IPS-NIHi7 (cell line): Measurements from ENCODE around the gene RCL1.

Experiments used
- DNase-seq: peaks from one replicate; pipeline ENCODE4 v3.0.0; 2012; ENCODE audit warnings: mixed read lengths; ENCODE audit errors: extremely low spot score

RCL1 gene

GRCh38 chr9:4811824-4812223, 19.1 kb downstream of the RCL1 start:
- no peak for DNase-seq

DNA sequence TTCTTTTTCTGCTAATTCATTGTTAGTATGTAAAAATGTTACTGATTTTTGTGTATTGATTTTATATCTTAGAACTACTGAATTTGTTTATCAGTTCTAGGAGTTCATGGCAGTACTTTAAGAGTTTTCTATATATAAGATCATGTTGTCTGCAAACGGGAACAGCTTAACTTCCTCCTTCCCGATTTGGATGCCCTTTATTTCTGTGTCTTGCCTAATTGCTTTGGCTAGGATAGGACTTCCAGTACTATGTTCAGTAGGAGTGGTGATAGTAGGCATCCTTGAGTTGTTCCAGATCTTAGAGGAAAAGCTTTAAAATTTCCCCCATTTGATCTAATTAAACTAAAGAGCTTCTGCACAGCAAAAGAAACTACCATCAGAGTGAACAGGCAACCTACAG, 20.1 kb downstream of the RCL1 start:
- DNase-seq: no peak

DNA sequence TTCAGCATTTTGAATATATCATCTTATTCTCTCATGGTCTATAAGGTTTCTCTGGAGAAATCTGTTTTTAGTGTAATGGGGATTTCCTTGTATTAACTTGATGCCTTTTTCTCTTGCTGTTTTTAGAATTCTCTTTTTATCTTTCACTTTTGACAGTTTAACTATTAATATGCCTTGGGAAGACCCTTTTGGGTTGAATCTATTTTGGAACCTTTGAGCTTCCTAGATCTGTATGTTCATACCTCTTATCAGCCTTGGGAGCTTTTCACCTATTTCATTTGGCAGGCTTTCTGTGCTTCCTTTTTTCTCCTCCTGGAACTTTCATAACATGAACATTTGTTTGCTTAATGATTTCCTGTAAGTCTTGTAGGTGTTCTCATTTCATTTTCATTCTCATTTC, 22.2 kb downstream of the RCL1 start:
- DNase-seq: no peak

DNA sequence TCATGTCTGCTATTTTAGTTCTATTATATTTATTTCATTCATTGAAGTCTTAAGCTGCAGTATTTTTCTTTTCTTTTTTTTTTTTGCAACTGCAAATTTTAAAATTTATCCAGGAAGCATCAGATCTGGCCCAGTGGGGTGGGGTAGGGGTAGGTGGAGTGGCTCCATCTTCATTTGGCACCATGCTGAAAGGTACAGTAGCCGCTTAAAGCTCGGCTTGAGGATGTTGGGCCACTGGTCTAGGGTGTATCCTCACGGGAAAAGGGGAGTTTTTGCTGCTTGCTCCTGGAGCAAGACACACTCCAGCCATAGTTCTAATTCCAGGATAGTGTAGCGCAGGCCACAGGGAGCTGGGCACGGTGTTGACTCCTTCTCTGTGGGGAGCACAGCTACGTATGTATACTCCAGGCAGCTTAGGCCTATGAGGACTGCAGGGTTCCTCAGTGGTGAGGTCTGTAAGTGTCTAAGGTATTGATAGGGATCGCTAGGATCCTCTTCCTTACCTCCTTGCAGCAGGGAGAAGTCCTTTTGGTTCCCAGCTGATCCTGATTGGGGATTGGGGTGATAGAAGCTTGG, 22.7 kb downstream of the RCL1 start:
- no peak for DNase-seq

DNA sequence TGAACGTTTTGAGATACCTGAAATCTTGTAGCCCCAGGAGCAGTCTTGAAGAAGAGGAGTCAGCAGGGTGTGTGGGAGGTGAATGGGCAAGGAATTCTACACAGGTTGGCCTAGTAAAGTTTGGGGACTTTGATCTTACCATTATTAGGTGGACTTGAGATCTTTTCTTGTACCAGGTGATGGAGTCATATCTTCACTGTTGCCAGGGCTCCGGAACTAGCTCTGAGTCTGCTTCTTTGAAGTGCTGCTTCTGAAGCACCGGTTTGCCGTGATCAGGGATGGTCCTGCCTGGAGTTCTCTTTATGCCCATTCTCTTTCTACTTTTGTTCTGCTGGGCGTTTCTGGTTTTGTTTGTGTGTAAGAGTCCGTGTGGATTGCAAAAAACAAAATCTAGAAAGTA, 27.4 kb downstream of the RCL1 start:
- DNase-seq: no peak

GRCh38 chr9:4821133-4821532, 28.4 kb downstream of the RCL1 start:
- DNase-seq: no peak

DNA sequence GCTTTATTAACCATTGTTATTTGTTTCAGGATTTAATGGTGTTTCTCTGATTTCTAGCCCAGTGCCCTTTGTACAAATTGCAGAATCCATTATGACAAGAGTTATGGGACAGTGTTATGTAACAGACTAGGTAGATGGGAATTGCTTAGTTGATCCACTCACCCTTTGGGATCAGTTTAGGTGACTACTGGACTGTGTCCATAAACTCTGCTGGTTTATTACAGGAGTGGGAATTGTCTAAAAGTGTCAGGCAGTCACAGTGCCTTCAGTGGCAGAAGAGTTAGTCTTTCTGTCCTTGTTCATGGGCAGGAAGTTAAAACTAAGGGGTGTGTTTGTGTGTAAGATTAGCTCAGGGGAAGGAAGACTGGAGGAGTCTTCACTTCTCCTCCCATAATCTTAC, 29.3 kb downstream of the RCL1 start:
- no peak for DNase-seq

DNA sequence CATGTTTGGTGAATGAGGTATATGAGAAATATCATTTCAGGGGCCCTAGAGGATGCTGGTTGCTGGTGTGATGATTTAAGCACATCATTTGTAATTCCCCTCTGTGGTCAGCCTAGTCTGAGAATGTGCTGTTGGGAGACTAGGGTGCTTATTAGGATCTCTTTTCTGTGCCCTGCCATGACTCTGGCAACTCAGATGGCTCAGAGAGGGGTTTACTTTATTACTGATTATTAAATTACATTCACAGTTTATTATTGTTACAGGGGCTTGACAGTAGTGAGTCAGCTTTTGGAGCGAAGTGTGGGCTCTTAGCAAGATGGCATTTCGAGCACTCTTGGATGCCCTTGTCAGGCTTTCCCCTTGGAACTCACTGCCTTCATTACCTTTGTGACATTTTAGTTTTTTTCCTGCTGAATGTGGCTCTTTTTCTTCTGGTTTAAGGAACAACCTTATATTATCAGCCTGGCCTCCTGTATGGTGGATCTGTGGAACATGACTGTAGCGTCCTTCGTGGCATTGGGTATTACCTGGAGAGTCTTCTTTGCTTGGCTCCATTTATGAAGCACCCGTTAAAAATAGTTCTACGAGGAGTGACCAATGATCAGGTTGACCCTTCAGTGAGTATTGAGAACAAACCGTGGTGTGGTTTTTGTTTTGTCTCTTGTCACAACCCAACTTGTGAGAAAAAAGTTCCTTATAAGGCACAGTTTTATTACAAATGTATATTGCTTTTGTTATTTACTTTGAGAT, 33.8 kb downstream of the RCL1 start:
- no peak for DNase-seq

DNA sequence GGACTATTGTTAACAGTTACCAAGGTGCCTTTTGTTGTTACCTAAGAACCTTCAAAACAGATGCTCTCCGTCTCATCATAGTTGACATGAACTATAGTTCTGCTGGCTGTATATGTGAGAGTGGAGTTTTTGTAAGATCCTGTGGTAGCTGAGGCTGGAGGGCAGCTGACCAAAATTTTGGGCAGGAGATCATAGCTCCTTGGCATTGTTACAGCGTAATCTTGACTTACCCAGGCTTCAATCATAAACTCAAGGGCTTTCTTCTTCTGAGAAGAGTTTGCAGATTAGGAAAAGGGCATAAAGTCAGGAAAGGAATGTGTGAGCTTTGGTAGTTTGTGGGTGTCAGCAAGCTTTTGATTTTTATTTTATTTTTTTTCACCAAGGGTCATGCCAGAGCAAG, 34.5 kb downstream of the RCL1 start:
- DNase-seq: no peak

DNA sequence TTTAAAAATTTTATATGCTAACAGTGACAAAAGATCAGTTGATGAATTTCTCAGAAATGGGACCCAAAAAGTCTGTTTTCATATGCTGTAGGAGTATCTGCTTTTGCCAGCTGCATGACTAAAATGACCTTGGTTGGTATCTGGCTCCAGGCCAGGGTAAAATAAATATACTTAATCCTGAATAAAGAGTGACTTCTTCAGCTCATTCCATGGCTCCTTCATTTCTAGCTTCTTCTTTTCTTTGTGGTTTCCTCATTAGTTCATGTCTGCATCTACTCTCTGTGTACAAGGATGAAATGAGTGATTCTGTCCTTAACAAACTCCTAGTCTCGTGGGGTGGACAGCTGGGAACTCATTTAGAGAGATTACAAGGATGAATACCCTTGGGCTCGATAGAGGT, 36.0 kb downstream of the RCL1 start:
- DNase-seq: no peak

DNA sequence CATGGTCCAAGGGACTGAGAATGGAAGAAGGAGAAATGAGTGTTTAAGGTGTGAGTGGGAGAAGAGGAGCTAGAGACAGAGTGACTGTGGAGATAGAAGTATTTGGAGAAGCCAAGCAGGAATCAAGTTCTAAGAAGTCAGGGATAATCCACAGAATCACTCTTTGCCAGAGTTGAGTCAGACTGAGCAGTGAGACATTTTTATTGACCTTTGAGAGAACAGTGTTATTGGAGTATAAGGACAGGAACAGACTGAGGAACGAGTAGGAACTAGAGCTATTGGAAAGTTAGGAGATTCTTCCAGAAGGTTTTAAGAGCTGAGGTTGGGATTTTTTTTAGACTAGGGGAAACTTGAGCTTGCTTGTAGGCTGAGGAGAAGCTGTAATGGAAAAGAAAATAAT, 37.2 kb downstream of the RCL1 start:
- no peak for DNase-seq

DNA sequence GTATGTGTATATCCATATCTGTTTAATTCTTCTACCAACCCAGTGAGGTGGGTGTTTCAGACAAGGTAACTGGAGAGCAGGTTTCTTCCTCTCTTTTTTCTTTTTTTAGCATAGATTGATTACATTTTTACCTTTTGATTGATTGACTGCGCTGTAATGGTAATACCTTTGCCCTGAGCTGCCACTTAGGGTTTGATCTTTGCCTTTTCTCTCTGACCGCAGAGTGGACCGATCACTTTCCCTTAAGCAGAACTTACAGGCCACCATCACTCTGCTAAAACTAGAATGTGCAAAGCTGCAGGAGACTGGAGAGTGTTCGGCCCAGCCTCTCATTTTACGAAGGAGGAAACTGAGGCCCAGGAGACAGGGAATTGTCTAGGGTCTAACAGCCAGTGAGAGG, 38.0 kb downstream of the RCL1 start:
- DNase-seq: no peak

DNA sequence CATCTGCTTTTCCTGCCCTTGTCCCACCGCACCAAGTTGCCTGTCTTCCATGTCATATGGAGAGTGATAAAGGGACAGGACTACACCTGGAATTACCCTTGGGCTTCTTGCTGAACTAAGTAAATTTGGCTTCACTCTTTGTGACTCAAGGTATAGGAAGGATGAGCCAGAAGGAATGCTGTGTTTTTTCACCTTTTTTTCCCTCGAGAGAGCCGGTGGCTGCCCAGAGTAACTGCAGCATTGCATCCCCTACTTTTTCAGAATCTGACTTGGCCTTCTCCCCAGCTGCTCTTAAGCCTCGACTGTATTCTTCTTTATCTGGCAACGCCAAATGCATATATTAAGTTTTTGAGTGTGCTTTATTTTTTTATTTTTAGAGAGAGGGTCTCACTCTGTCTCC, 38.4 kb downstream of the RCL1 start:
- DNase-seq: no peak

DNA sequence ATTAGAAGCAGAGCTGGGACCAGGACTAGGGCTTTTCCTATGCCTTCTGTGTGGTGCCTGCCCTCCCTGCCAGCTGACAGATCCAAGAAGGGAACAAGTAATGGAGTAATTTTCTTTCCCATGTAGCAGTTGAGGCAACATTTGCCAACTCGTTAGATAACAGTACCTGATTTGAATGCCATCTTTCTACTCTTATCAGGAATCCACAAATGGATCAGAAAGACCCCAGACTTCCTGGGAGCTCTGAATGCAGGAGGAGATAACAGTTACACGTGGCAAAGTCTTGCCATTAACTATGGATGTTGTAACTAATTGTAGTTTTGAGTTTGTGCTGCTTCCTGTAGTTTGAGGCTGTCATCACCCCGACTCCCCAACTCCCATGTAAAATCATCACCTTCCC, 39.2 kb downstream of the RCL1 start:
- DNase-seq: no peak

GRCh38 chr9:4832786-4833579, 40.2 kb downstream of the RCL1 start:
- DNase-seq: no peak

- DNase-seq: no peak
Measured at GRCh38 chr9:4833781-4834560, 41.2 kb downstream of the RCL1 start.

GRCh38 chr9:4836676-4837075, 43.9 kb downstream of the RCL1 start:
- no peak for DNase-seq

DNA sequence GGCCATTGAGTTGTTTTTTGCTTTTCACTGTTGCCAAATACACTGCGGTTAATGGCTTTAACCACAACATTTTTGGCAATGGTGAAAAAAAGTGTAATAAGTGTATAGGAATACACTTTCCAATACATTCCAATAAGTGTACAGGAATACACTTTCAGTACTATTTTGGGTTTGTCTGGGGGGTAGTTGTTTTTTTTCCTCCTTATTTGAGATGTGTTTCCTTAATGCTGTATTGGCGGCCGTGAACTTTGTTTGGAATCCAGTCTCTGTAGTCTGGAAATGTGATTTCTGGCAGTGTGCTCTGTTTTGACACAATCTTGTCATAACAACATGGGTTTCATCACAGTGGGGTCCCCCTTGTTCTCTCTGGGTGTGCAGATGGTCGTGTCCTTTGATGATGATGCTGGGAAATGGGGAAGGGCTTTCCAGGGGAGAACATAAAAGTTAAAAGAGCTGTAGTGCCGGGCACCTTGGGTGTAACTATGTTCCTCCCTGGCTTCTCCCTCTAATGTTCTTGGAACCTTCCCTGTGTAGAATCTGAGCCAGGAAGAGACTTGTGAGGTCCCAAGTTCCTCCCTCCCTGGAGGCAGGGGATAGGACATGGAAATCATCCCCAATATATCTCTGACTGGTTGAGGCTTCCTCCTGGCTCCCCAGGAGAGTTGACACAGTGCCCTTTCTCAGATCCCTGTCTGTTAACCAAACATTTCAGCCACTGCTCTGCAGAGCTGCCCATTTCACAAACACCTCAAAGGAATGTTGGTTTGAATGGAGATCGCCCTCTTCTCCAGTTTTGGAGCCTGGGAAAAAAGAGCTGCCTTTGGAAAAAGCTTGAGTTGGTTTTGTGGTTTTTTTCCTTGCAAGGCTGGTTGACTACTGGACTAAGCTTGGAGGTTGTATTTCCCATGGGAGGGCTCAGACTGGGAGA, 44.8 kb downstream of the RCL1 start:
- DNase-seq: no peak

DNA sequence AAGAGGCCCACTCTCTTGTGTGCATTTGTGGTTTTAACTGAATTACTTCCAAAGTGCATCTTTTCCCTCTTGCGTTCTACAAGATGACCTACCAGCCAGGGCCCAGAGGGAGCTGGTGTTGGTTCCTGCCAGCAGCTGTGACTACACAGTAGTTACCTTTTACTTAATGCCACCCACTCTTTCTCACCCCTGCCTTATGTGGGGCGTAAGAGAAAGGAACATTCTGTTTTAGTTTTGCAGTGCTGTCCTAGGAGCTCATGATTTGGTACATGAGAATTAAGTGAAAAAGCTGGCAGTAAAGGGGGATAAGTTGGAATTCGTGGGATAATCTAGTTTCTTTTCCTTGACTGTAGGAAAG, 45.4 kb downstream of the RCL1 start:
- no peak for DNase-seq

GRCh38 chr9:4839470-4839912, 46.7 kb downstream of the RCL1 start:
- no peak for DNase-seq

DNA sequence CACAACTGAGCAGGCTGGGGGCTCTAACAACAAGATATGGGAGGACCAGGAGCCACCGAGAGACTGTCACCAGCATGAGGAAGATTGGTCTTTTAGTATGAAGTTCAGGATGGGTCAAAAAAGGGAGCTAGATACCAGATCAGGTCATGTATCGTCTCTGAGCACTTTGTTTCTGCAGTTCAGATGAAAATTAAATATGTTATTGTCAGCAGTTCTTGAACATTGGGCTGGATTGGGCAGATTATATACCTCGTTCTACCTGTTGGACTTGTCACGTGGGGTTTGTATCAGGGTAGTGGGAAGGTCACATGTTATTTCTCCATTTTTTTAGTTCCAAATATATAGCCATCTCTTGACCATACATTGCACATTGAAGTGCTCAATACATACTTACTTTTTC, 47.3 kb downstream of the RCL1 start:
- DNase-seq: no peak
